Retina (tissue), 1 donor: ENCODE results near the gene MMP13.
"Not testable (repeated sequence)": the region's sequence is repeated elsewhere in the genome, so short reads cannot be mapped to it uniquely, and the experiment has no call there.

ENCODE experiments used
- DNase-seq: peaks from one replicate; pipeline ENCODE4 v3.0.0-alpha.2; 2016

The MMP13 gene

GRCh38 chr11:102955624-102956023 lies at the start of gene MMP13:
Gene MMP13 (minus strand): TSS chr11:102955732. CDS start chr11:102955705, 27 bp downstream.
- no peak for DNase-seq

- not testable (repeated sequence) for DNase-seq
Measured at GRCh38 chr11:103004234-103004633, 48.7 kb upstream of the MMP13 start.

GRCh38 chr11:102994105-102994504 lies 38.6 kb upstream of the MMP13 start:
- DNase-seq, result no peak

GRCh38 chr11:102991776-102992175 lies 36.2 kb upstream of the MMP13 start:
- no peak for DNase-seq

- DNase-seq, result no peak
Measured at GRCh38 chr11:102990145-102990544, 34.6 kb upstream of the MMP13 start.

- no peak for DNase-seq
Measured at GRCh38 chr11:102989379-102990047, 34.0 kb upstream of the MMP13 start.

GRCh38 chr11:102986815-102987214 lies 31.3 kb upstream of the MMP13 start:
- DNase-seq, result no peak

- DNase-seq, result no peak
Measured at GRCh38 chr11:102985850-102986249, 30.3 kb upstream of the MMP13 start.

GRCh38 chr11:102983486-102983885 lies 28.0 kb upstream of the MMP13 start:
- DNase-seq, result no peak

- DNase-seq, result no peak
Measured at GRCh38 chr11:102981324-102981910, 25.9 kb upstream of the MMP13 start.

- DNase-seq, result no peak
Measured at GRCh38 chr11:102974552-102975280, 19.2 kb upstream of the MMP13 start.

- DNase-seq, result not testable (repeated sequence)
Measured at GRCh38 chr11:102973698-102974097, 18.2 kb upstream of the MMP13 start.

GRCh38 chr11:102972853-102973252 lies 17.3 kb upstream of the MMP13 start:
- DNase-seq, result no peak

- no peak for DNase-seq
Measured at GRCh38 chr11:102971766-102972165, 16.2 kb upstream of the MMP13 start.

GRCh38 chr11:102967497-102967896 lies 12.0 kb upstream of the MMP13 start:
- no peak for DNase-seq

GRCh38 chr11:102966011-102966410 lies 10.5 kb upstream of the MMP13 start:
- no peak for DNase-seq

- DNase-seq, result no peak
Measured at GRCh38 chr11:102964867-102965266, 9.3 kb upstream of the MMP13 start.

- DNase-seq, result no peak
Measured at GRCh38 chr11:102957953-102958352, 2.4 kb upstream of the MMP13 start.

- no peak for DNase-seq
Measured at GRCh38 chr11:102950622-102951081, 4.9 kb downstream of the MMP13 start.

GRCh38 chr11:102946237-102946636 lies 9.3 kb downstream of the MMP13 start:
- DNase-seq, result no peak

- peak; percentile 57 for DNase-seq
Measured at GRCh38 chr11:102940714-102941588, 14.6 kb downstream of the MMP13 start.

GRCh38 chr11:102936864-102937509 lies 18.5 kb downstream of the MMP13 start:
- DNase-seq, result no peak
